Lower leg skin (tissue), 4 donors: ENCODE data around the gene KCNJ8. TPM values are rescaled to one million over a fixed set of nuclear protein-coding genes. Genes with fewer than 3 reads are reported as not detected.

Experiments
- DNase-seq, 2 donors: peaks; one replicate each; pipeline ENCODE4 v3.0.0-alpha.2; 2019; ENCODE audit warnings: low spot score in 2 of 2
- H3K4me3 ChIP-seq: fragments of 200-600 bp; sonication (generic); 2 replicates; pipeline ENCODE4 v1.5.1; 2017; ENCODE audit warnings: mild to moderate bottlenecking, low read depth; ENCODE audit not compliant: poor library complexity, severe bottlenecking
- POLR2A ChIP-seq, 2 donors: fragments of 450-650 bp; IDR thresholded peaks; one replicate each; pipeline ENCODE4 v1.6.1; 2016 to 2017; ENCODE audit warnings: antibody characterized with exemption in 2 of 2, mild to moderate bottlenecking in 1 of 2, moderate library complexity in 1 of 2
- WGBS, 2 donors: methylation state at CpG; one replicate each; pipeline ENCODE4 v1.1.5; 2018; 5-methylcytosine and 5-hydroxymethylcytosine counted together
- intact Hi-C: fragments of 100-400 bp; cut with DNase I; formaldehyde crosslinking; loops from one replicate; pipeline ENCODE4 v1.15.0; 2023; ENCODE audit warnings: low total_unique reads
- total RNA-seq, 4 donors: library from RNA; depleted of rRNA; stranded (reverse); fragments of >200 nt; gene quantifications; one replicate each; pipeline ENCODE4 v1.1.0, GENCODE V29; 2016
- TF ChIP-seq, protein P1 (sequence below), 3 donors: fragments of 450-650 bp; IDR thresholded peaks; one replicate each; pipeline ENCODE4 v1.5.1; 2016; ENCODE audit warnings: antibody characterized with exemption in 3 of 3, mild to moderate bottlenecking in 3 of 3, moderate library complexity in 2 of 3

KCNJ8 gene
- total RNA-seq, 4 donors from 2014 or later: 2.2 to 9.1 (median 2.7) TPM

DNA sequence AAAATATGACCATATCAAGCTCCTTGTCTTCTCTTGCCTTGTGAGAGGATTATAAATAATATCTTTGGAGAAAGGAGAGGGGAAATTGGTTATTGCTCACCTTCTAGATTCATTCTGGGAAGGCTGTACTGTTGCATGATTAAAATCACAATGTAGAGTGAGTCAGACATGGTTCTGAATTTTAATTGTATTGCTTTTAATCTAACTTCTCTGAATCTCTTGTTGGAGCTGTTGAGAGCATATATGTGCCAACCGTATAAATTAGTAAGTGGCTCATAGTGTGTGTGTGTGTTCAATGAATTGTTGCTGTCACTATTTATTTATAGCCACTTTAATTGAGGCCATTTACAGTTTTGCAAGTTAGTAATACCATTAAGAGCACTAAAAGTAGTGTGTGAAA lies 56.1 kb downstream of the KCNJ8 start:
- H3K4me3 ChIP-seq: no peak overlapping the region
- intact Hi-C loops: no loop called here
- no peak for DNase-seq
- 42 to 48% methylated on average over 1 of the region's 1 CpG for WGBS, 2 donors
- TF ChIP-seq, protein P1, sequence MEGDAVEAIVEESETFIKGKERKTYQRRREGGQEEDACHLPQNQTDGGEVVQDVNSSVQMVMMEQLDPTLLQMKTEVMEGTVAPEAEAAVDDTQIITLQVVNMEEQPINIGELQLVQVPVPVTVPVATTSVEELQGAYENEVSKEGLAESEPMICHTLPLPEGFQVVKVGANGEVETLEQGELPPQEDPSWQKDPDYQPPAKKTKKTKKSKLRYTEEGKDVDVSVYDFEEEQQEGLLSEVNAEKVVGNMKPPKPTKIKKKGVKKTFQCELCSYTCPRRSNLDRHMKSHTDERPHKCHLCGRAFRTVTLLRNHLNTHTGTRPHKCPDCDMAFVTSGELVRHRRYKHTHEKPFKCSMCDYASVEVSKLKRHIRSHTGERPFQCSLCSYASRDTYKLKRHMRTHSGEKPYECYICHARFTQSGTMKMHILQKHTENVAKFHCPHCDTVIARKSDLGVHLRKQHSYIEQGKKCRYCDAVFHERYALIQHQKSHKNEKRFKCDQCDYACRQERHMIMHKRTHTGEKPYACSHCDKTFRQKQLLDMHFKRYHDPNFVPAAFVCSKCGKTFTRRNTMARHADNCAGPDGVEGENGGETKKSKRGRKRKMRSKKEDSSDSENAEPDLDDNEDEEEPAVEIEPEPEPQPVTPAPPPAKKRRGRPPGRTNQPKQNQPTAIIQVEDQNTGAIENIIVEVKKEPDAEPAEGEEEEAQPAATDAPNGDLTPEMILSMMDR (IDR thresholded peaks at IDR 0.05): no peak

DNA sequence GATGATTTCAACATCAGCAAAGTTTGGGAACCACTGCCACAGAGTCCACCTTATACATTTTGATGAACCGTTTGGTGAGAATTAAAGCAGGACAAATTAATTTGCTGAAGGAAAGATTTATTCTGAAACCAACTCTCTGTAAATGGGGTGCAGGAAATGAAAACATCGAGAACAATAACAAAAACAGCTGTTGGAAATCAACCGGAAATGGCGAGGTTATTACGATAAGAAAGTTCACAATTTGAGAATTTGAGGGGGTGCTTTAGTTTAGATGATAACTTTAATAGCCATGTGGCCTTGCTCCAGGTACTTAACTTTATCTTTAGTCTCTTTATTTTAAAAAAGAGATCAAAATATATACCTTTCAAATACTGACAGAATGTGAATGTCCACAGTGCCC lies 56.7 kb downstream of the KCNJ8 start:
- no peak for TF ChIP-seq POLR2A (IDR thresholded peaks at IDR 0.05)
- TF ChIP-seq, protein P1 (IDR thresholded peaks at IDR 0.05): no peak
- no peak overlapping the region for H3K4me3 ChIP-seq
- 65 to 67% methylated on average over 5 of the region's 5 CpGs for WGBS, 2 donors
- DNase-seq: no peak
- intact Hi-C loops: no loop called here

DNA sequence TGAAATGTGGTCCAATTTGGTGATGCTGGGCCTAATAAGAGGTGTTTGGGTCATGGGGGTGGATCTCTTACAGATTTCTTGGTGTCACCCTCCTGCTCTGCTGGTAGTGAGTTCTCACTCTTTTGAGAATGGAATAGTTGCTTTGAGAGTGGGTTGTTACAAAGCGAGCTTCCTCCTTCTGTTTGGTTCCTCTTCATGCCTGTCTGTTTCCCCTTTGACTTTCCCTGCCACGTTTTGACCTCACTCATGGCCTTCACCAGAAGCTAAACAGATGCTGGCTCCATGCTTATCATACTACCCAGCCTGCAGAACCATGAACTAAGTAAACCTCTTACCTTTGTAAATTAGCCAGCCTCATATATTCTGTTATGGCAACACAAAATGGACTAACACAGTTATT lies 59.1 kb downstream of the KCNJ8 start:
- intact Hi-C loops: no loop called here
- H3K4me3 ChIP-seq: no peak overlapping the region
- TF ChIP-seq POLR2A (IDR thresholded peaks at IDR 0.05): no peak
- TF ChIP-seq, protein P1 (IDR thresholded peaks at IDR 0.05): no peak
- WGBS, 2 donors: 52 to 59% methylated on average over 2 of the region's 2 CpGs
- DNase-seq: no peak

Other genes starting within 250 kb of the KCNJ8 start
- gene SPX, start 248.4 kb downstream of the KCNJ8 start, total RNA-seq: under 1 TPM in 1 of 4 donors, not detected in 3; 0.49 TPM
- not detected for gene GYS2, start 169.9 kb downstream of the KCNJ8 start, total RNA-seq
- gene LDHB, start 116.9 kb downstream of the KCNJ8 start, total RNA-seq: 10 to 100 TPM; 30.3 to 76.5 (median 54.9) TPM
- gene ABCC9, start 166.7 kb upstream of the KCNJ8 start, total RNA-seq: 10 to 100 TPM in 1 of 4 donors, 1 to 10 TPM in 3; 2.5 to 15.9 (median 7.2) TPM